ENCODE results near the gene CITED1.

DNA sequence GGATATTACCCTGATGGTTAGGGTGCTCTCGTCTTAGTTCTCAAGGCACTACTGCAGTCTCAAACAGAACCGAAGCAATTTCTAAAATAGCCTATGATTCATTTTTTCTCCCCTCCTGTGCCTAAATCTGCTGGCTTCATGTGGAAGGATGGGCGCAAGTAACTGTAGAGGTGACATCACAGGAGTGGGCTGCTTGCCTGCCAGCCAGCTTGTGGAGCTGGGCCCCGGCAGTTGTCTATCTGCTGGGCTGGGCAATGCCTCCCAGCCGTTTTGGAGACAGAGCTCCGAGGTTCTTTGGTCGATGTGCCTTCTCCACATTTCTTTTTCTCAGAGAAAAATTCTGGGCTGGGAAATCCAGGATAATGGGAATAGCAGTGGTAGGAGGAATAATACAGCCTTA is 34.3 kb upstream of the CITED1 start:
- TF ChIP-seq EZH2phosphoT487 (IDR thresholded peaks at IDR 0.05; ENCODE audit: borderline replicate concordance, low read length) (no peak), CTCF (IDR thresholded peaks at IDR 0.05; ENCODE audit: low read depth, low read length, poor library complexity, severe bottlenecking) (no peak)

Data from DOHH2 (cell line).